HG03469 (cell line): Measurements from ENCODE around the gene RAP1B.

Experiments used
- ATAC-seq: cut with Tn5 transposase; IDR thresholded peaks from one replicate; pipeline ENCODE4 v1.9.1; 2021; ENCODE audit warnings: mild to moderate bottlenecking, moderate library complexity, moderate number of reproducible peaks; ENCODE audit not compliant: unreplicated experiment

The RAP1B gene

GRCh38 chr12:68610370-68611093 lies at the start of gene RAP1B:
TSS of gene RAP1B (plus strand) at chr12:68610899. CDS start at chr12:68648725, 37,826 bp downstream.
- ATAC-seq = peak; percentile 76

DNA sequence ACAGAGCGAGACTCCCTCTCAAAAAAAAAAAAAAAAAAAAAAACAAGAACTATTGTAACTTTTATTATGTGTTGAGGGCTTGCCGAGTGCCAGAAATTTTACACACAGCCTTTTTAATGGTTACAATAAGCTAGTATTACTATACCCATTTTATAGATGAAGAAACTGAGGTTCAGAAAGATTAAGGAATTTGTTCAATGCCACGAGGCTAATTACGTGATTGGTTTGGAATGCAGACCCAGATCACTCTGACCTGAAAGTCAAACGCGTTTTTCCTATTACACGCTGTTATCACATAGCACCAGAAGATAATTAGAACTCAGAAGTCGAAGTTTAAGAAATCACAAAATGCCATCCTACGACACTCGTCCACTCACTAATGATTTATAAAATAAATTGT lies 48.9 kb upstream of the RAP1B start:
- no peak for ATAC-seq

- ATAC-seq = no peak
These were observed 46.5 kb upstream of the RAP1B start for GRCh38 chr12:68564166-68564565.

DNA sequence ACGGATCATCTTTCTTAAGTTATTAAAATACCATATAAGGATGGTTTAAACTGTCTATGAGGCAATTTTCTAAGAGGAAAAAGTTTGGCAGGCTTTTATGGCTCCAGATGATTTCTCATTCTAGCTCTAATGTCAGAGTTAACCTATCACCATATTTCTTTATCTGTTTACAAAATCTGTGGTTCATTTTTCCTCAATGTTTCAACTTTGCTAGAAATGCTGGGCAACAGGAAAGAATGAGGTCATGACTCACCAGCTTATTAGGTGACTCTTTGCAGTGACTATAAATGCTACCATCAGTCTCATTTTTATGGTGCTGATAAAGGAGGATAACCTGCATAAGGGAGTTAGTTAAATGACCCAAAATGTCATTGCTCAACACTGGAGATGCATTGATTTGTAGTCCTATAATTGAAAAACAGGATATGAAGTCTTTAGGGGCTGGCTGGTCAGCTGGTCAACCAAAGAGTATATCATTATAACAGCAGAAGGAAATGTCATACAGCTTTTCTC lies 45.3 kb upstream of the RAP1B start:
- ATAC-seq = no peak

- ATAC-seq = no peak
These were observed 41.7 kb upstream of the RAP1B start for GRCh38 chr12:68568922-68569569.

- ATAC-seq = no peak
These were observed 38.0 kb upstream of the RAP1B start for GRCh38 chr12:68572661-68573060.

DNA sequence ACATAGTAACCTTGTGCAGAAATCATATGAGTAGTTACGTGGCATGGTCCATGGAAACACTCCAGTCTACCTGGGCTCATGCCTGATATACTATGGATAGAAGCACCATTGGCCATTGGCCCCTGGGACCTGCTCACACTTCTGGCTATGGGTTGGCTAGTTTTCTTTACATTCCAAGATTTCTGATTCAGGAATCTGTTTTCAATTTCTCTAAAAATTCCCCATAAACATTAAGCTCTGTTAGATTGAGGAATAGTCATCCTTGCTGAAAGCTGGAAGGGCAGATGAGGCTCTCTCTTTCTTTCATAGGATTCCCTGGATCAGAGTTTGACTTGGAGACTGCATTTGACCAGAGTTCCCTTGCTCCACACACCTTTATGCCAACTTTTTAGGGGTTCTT lies 37.3 kb upstream of the RAP1B start:
- ATAC-seq = no peak

GRCh38 chr12:68577949-68578348 lies 32.8 kb upstream of the RAP1B start:
- no peak for ATAC-seq

- no peak for ATAC-seq
These were observed 31.9 kb upstream of the RAP1B start for GRCh38 chr12:68578765-68579164.

DNA sequence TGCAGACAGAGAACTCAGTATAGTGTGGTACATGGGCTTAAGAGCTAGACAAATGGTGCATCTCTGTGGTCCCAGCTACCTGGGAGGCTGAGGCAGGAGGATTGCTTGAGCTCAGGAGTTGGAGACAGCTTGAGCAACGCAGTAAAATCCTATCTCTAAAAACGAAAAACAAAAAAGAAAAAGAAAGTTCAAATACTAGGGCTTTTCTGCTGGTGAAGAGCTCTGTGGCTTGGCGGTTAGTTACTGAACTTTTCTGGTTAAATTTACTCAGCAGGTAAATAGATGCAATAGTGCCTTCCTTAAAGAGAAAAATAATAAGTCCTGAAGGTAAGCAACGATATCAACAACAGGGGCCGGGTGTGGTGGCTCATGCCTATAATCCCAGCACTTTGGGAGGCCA lies 31.4 kb upstream of the RAP1B start:
- ATAC-seq = no peak

DNA sequence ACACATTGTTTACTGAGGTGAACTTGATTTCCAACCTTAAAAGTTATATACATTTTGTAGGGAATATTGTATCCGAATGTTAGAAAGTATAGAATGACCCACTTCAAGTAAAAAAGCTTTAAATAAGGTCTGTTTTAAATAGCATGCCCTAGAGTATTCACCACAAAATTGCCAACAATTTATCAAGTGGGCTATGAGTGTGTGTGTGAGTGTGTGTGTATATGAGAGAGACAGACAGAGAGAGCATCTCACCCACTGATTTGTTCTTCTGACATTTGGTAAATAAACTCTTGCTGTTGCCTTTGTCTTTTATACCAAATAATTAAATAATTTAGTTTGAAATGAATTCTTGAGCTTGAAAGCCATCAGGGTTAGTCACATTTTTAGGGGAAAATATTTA lies 29.8 kb upstream of the RAP1B start:
- ATAC-seq = no peak

GRCh38 chr12:68581926-68582325 lies 28.8 kb upstream of the RAP1B start:
- ATAC-seq = no peak

GRCh38 chr12:68585966-68586365 lies 24.7 kb upstream of the RAP1B start:
- ATAC-seq = no peak

GRCh38 chr12:68587448-68587873 lies 23.2 kb upstream of the RAP1B start:
- peak; percentile 80 for ATAC-seq

DNA sequence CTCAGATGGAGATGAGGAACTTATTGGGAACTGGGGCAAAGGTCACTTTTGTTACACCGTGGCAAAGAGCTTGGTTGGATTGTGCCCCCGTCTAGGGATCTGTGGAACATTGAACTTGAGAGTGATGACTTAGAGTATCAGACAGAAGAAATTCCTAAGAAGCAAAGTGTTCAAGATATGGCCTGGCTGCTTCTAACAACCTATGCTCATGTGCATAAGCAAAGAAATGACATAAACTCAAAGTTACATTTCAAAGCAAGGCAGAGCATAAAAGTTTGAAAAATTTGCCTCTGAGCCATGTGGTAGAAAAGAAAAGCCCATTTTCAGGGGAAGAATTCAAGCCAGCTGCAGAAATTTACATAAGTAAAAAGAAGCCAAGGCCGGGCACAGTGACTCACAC lies 21.5 kb upstream of the RAP1B start:
- ATAC-seq = no peak

GRCh38 chr12:68591734-68592418 lies 18.8 kb upstream of the RAP1B start:
- no peak for ATAC-seq

DNA sequence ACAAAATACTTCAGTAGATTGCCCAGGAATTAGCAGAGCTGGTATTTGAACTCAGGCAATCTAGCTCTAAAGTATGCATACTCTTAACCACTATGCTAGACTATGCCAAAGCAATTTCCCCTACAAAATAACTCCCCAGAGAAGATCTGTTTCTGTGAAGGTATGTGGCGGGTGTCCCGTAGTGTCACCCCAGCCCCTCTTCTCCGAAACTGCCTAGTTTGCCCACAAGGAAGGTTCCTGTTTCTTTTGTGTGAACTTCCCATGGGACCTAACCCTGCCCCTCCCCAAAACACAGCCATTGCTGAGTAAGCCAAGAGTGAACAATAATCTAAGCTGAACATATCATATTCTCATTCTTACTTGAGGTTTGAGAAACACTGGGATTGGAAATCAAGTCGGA lies 15.5 kb upstream of the RAP1B start:
- no peak for ATAC-seq

- no peak for ATAC-seq
These were observed 8.9 kb upstream of the RAP1B start for GRCh38 chr12:68601767-68602166.

- no peak for ATAC-seq
These were observed 8.0 kb upstream of the RAP1B start for GRCh38 chr12:68602720-68603119.

- no peak for ATAC-seq
These were observed 2.5 kb upstream of the RAP1B start for GRCh38 chr12:68608191-68608590.

DNA sequence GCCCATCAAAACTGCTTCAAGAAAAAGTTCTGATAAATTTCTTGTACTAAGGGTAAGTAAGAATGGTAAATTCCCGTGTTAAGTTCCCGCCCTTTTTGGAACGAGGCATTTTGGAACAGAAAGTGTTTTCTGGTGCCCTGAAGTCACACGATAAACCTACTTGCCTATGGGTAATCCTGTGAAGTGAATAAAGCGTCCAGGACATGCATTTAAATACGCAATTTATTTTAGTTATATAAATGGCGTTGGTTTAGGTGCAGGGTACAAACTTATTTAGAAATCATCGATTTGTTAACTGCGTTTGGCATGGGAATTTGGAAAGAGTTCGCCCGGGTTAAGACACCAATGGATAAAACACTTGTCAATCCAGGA lies 715 bp upstream of the RAP1B start:
- no peak for ATAC-seq
